Measurements from ENCODE around the gene SWT1.

GRCh38 chr1:185208626-185209180 is 51.7 kb downstream of the SWT1 start:
- no peak for TF ChIP-seq CTCF (conservative IDR thresholded peaks at IDR 0.05; ENCODE audit: low read depth, low read length)
- TF ChIP-seq MXI1 (IDR thresholded peaks at IDR 0.05; ENCODE audit: borderline replicate concordance, low read depth, low read length), result no peak
- TF ChIP-seq POLR2A (IDR thresholded peaks at IDR 0.05; ENCODE audit: low read depth, low read length), result no peak
- TF ChIP-seq RAD21 (IDR thresholded peaks at IDR 0.05; ENCODE audit: low read length), result no peak
- TF ChIP-seq MAZ (IDR thresholded peaks at IDR 0.05; ENCODE audit: borderline replicate concordance, low read depth, low read length), result no peak
- no peak for TF ChIP-seq ELK1 (IDR thresholded peaks at IDR 0.05; ENCODE audit: borderline replicate concordance, low read depth, low read length)
- TF ChIP-seq BHLHE40 (IDR thresholded peaks at IDR 0.05; ENCODE audit: low read depth, low read length), result no peak
- no peak for TF ChIP-seq RFX5 (IDR thresholded peaks at IDR 0.05; ENCODE audit: low read depth, low read length)
- TF ChIP-seq MAFK (IDR thresholded peaks at IDR 0.05; ENCODE audit: low read depth, low read length), result no peak

Data from IMR-90 (cell line).